ENCODE measurements around the gene VPS37C.

Gene VPS37C

GRCh38 chr11:61092280-61092766, 68.9 kb downstream of the VPS37C start:
- DNase-seq = peak; percentile 84 to 88

DNA sequence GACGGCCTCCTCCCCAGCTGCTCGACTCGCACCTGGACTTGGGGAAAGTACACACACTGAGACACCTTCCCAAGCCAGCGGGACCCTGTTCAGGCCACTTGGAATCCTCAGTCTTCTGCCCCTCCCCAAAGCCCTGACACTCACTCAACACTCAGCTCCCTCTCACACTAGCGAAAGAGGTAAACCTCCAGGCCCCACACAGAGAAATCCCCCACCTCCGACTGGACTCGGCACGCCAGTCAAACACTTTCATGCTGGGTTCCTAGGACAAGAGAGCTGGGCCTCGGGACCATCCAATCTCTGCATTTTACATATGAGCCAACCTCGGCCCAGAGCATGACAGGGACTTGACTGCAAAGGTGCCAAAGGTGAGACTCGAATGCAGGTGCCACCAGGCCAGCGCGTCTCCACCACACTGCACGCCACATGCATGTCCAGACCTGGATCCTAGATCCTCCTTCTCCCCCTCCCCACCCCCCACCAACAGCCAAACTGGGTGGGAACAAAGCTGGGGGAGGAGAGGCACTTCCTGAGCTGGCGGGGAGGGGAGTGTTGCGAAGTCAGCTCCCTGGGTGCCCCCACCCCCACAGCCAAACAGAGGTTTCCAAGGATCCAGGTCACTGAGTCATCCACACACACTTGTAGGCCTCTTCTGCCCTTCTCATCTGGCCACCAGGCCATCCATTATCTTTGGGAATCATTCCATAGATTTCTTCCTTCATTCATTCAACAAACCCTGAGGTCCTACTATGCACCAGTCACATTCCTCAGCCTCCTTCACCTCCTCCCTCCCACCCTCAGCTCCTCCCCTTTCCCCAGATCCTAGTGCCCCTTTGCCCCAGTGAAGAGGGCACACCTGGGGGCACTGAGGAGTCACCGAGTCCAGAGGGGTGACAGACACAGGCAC, 69.6 kb downstream of the VPS37C start:
- DNase-seq = peak; percentile 57 to 89

GRCh38 chr11:61090982-61091372, 70.2 kb downstream of the VPS37C start:
- no peak for DNase-seq

DNA sequence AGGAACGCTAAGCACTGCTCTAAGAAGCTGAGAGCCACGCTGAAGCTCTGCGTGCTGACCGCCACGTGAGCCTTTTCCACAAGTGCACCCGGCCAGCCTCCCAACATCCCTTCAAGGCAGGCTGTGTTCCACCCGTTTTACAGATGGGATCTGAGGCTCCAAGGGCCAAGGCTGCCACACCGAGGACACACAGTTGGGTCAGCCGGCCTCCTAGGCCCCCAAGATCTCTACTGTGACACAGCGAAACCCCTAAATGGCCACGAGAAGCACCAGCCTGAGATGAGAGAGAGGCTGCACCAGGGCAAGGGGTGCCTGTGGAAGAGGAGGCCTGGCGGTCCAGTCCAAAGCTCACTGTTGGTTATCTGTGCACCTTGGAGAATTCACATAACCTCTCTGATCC, 70.7 kb downstream of the VPS37C start:
- no peak for DNase-seq

- no peak for DNase-seq
Observed at GRCh38 chr11:61089806-61090491, 71.3 kb downstream of the VPS37C start.

GRCh38 chr11:61087426-61088119, 73.7 kb downstream of the VPS37C start:
- no peak for DNase-seq

- no peak for DNase-seq
Observed at GRCh38 chr11:61083601-61084147, 77.6 kb downstream of the VPS37C start.

DNA sequence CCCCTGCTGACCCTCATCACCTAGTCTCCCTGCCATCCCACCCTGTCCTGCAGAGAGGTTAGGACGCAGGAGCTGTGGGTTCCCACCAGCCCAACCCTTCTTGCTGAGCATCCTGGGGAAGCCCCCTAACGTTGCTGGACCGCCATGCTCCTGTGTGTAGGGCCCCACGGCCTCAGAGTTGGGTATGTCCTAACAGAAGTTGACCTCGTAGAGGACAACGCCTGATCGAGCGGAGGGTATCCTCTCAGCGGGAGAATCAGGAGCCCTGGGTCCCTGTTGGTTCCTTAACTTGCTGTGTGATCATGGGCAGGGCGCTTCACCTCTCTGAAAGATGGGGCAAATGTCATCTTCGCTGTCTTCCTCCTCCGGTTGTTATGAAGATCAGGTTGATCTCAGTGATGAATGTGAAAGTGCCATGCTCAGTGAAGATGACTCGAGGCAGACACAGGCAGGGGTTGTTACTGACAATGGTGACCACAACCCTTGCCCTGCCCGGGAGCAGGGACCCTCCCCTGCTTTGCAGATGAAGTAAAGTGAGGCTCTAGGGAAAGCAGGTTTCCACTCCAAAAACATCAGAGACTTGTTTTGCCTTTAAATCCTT, 78.2 kb downstream of the VPS37C start:
- no peak for DNase-seq

GRCh38 chr11:61082062-61082870, 79.0 kb downstream of the VPS37C start:
- no peak for DNase-seq

DNA sequence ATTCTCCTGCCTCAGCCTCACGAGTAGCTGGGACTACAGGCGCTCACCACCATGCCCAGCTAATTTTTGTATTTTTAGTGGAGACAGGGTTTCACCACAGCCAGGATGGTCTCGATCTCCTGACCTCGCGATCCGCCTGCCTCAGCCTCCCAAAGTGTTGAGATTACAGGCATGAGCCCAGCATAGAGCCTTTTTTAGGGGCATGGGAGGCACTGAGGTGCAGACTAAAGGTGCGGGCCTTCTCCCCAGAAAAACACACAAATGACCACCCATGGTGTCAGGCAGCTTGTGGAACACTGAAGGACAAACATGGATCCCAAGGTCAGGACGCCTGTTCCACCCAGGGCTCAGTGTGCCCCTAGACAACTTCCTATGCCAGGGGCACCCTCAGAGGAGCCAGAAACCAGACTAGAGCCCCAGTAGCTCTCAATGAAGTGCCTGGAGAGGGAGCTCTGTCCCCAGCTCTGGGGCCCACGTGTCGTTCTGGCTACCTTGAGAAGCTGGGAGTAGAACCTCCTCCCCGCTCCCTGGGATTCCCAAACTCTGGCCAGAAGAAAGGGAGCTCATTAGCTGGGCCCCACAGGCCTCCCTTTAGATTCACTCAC, 80.1 kb downstream of the VPS37C start:
- DNase-seq = no peak

DNA sequence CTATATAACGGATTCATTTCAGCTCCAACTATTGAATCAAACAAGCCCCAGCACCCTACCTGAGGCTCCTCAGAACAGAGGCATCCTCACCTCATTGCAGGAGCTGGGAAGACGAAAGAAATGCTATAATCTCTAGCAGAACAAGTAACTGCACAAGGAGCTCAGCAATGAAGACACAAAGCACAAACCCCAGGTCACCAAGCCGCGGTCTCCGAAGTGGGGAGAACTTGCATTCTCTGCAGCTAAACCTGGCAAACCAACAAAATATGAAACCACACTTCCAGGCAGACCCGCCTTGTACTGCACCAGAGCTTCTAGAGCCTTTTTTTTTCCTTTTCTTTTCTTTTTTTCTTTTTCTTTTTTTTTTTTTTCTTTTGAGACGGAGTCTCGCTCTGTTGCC, 80.7 kb downstream of the VPS37C start:
- no peak for DNase-seq

All from inflammatory macrophage treated with lipopolysaccharide for 1 hour (primary cell).